HG03103 (cell line): ENCODE data around the gene LRRC46.

Source experiments
- ATAC-seq: cut with Tn5 transposase; IDR thresholded peaks from one replicate; pipeline ENCODE4 v1.9.1; 2021; ENCODE audit warnings: low read depth; ENCODE audit not compliant: unreplicated experiment

Gene LRRC46

GRCh38 chr17:47850373-47850691, 18.9 kb downstream of the LRRC46 start:
- ATAC-seq: no peak

GRCh38 chr17:47850692-47851573, 19.5 kb downstream of the LRRC46 start, which contains the start of gene SP6:
SP6 (minus strand) TSS chr17:47851163; CDS start chr17:47848429, 2,734 bp downstream.
- ATAC-seq: no peak

- ATAC-seq: no peak
These were observed 20.3 kb downstream of the LRRC46 start for GRCh38 chr17:47851764-47852112.

- ATAC-seq: no peak
These were observed 20.9 kb downstream of the LRRC46 start for GRCh38 chr17:47852113-47852949.

GRCh38 chr17:47853616-47854015, 22.1 kb downstream of the LRRC46 start:
- ATAC-seq: no peak

- no peak for ATAC-seq
These were observed 24.3 kb downstream of the LRRC46 start for GRCh38 chr17:47855737-47856136.

GRCh38 chr17:47856830-47857229, 25.4 kb downstream of the LRRC46 start:
- ATAC-seq: no peak

- ATAC-seq: no peak
These were observed 26.3 kb downstream of the LRRC46 start for GRCh38 chr17:47857551-47858455.

GRCh38 chr17:47860386-47860785, 28.9 kb downstream of the LRRC46 start:
- no peak for ATAC-seq

GRCh38 chr17:47862621-47863440, 31.4 kb downstream of the LRRC46 start:
- no peak for ATAC-seq

- no peak for ATAC-seq
These were observed 33.3 kb downstream of the LRRC46 start for GRCh38 chr17:47864791-47865216.

- no peak for ATAC-seq
These were observed 35.5 kb downstream of the LRRC46 start for GRCh38 chr17:47866941-47867340.

GRCh38 chr17:47867813-47868533, 36.5 kb downstream of the LRRC46 start:
- no peak for ATAC-seq

- ATAC-seq: no peak
These were observed 37.6 kb downstream of the LRRC46 start for GRCh38 chr17:47869114-47869513.

- ATAC-seq: no peak
These were observed 38.6 kb downstream of the LRRC46 start for GRCh38 chr17:47870056-47870455.

GRCh38 chr17:47871048-47871447, 39.6 kb downstream of the LRRC46 start:
- no peak for ATAC-seq

GRCh38 chr17:47872019-47872650, 40.7 kb downstream of the LRRC46 start:
- ATAC-seq: no peak

GRCh38 chr17:47872651-47873161, 41.2 kb downstream of the LRRC46 start:
- ATAC-seq: no peak
